HG02885 (cell line): ENCODE results near the gene ATF7IP2.
"Not testable (repeated sequence)": the region's sequence is repeated elsewhere in the genome, so short reads cannot be mapped to it uniquely, and the experiment has no call there.

Experiments
- ATAC-seq: cut with Tn5 transposase; IDR thresholded peaks from one replicate; pipeline ENCODE4 v1.9.1; 2021; ENCODE audit warnings: mild to moderate bottlenecking; ENCODE audit not compliant: unreplicated experiment, poor library complexity

Gene ATF7IP2

GRCh38 chr16:10505286-10505685 is 119.4 kb downstream of the ATF7IP2 start:
- not testable (repeated sequence) for ATAC-seq

DNA sequence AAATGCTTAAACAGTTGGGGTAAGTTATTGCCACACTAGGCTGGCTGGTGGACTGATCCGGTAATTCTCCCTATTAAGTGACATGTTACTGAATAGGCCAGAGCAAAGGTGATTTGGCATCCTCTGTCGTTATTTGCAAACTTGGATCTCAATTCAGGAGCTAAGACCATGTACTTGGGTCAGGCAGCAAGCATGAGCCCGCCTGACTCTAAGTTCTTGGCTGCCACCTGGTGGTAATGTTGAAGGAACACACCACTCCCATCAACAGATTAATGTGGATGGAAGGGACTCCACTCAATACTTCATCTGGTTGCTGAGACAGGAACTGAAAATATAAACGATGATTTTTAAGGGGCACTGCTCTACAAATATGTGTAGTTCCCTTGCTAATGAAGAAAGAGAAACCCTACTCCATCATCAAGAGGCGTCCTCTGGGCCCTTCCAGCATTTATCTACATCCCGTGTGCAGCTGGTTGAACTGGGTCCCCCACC is 123.7 kb downstream of the ATF7IP2 start:
- peak; percentile 80 for ATAC-seq

- no peak for ATAC-seq
These were observed 124.4 kb downstream of the ATF7IP2 start for GRCh38 chr16:10510279-10510678.

DNA sequence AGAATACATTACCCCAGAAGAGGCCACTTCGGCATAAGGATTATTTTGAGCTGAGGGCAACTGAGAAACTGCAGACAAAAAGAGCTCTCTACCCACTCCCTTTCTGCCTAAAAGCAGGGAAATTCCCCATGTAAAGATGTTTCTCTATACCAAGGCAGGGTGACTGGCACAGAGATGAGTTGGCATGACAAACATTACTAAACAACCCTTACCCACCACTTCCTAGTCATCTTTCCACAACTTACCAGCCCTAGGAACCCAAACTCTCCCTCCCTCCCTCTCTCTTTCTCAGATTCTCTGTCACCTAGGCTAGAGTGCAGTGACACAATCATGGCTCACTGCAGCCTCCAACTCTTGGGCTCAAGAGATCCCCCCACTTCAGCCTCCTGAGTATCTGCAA is 126.0 kb downstream of the ATF7IP2 start:
- ATAC-seq = no peak

DNA sequence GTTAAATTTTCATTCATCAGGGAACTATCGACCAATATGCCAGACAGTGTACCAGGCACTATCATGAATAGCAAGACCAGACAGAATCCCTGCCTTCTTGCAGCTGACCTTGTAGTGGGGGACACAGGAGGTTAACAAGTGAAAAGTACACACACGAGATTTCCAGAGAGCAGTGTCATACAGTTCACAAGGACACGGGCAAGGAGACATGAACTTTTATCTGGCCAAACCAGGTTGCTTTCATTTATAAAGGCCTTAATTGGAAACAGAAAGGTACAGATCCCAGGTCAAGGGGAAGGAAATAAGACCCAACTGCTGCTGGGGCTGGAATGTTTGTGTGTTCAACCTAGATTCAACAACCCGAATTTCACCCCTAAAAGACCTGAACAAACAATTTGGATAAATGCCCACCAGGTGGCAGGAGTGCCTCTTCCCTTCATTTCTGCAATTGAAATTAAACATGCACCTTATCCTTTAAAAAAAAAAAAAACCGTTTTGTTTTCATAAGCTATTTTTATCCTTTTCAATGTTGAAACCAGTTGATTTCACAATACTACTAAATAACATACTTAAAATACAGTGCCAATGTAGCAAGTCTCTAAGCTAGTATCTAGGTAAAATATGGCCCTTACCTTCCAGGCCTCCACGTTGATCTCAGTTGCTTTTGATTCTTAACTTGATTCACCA is 128.7 kb downstream of the ATF7IP2 start:
- ATAC-seq = no peak

DNA sequence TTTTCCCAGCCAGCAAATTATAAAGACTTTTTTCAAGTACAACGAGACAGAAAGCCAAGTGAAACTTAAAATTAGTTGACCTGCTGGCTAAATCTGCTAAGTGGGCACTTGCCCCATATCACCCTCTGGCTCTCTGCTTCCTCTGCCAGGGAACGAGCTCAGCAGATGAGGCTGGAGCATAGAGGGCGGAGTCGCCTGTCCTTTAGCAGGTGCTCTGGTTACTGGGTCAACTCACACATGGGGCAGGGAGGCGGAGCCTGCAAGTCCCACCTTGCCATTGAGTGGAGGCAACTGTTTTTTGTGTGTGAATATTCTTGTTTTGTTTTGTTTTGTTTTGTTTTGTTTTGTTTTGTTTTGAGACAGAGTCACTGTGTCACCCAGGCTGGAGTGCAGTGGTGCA is 132.0 kb downstream of the ATF7IP2 start:
- no peak for ATAC-seq

- no peak for ATAC-seq
These were observed 132.7 kb downstream of the ATF7IP2 start for GRCh38 chr16:10518479-10519041.

- ATAC-seq = no peak
These were observed 133.4 kb downstream of the ATF7IP2 start for GRCh38 chr16:10519297-10519696.

DNA sequence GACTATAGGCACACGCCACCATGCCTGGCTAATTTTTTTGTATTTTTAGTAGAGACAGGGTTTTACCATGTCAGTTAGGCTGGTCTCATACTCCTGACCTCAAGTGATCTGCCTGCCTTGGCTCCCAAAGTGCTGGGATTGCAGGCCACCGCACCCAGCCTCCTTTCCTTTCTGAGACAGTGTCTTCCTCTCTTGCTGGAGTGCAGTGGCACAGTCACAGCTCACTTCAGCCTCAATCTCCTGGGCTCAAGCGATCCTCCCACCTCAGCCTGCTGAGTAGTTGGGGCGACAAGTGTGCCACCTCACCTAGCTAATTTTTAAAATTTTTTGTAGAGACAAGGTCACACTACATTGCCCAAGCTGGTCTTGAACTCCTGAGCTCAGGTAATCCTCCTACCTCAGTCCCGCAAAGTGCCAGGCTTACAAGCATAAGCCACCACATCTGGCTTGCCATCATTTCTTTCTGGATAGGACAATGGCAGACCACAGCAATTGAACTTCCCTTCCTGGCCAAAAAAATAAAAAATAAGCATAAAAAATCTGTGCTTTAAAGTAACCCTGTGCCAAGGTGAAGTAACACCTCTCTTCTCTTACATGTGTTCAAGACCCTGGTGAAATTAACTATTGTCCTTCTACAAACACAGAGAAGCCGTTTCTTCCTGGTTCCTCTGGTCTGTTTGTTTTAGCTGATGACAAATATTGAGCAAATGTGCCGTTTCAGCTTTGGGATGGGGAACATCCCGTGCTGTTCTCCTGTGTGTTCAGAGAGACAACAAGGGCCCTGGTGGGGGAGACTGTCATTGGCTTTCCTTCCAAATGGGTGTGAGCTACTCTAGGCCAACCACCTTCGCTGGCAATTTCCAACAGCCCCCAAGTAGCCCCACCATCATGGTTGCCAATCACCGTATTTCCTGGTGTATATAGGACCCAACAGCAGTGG is 134.3 kb downstream of the ATF7IP2 start:
- no peak for ATAC-seq

DNA sequence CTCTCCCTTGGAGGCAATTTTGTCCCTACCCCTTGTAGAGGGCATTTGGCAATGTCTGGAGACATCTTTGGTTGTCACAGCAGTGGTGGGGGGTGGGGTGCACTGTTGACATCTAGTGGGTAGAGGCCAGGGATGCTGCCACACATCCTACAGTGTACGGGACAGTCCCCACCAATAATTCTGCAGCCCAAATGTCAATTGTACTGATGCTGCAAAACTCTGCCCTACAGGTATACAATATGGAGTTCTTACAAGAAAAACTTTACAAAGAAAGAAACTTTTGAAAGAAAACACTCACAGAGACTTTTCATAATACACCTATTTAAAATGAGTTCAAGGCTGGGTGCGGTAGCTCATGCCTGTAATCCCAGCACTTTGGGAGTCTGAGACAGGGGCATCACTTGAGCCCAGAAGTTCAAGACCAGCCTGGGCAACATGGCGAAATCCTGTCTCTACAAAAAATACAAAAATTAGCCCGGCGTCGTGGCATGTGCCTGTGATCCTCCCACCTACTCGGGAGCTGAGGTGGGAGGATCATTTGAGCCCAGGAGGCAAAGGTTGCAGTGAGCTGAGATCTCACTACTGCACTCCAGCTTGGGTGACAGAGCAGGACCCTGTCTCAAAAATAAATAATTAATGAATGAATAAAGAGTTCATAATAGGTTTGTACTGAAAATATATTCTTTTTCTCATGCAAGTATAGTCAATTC is 135.2 kb downstream of the ATF7IP2 start:
- no peak for ATAC-seq

GRCh38 chr16:10521681-10522274 is 135.9 kb downstream of the ATF7IP2 start:
- ATAC-seq = no peak

DNA sequence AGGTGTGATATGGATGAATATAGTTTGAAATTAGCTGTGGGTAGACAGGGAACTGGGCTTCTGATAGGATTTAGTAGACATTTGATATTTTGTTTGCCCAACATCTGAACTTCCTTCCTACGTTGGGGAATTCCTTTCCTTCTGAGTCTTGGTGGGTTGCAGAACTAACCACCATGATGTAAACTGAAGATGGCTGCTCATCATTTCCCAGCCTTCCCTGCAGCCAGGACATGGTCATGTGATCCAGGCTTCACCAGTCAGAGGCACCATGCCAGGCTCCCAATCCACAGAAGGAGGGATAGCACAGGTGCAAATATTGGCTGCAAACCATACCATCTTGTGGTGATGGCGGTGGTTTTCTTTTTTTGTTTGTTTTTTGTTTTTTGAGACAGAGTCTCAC is 137.1 kb downstream of the ATF7IP2 start:
- ATAC-seq = no peak

- no peak for ATAC-seq
These were observed 139.5 kb downstream of the ATF7IP2 start for GRCh38 chr16:10525214-10525825.

DNA sequence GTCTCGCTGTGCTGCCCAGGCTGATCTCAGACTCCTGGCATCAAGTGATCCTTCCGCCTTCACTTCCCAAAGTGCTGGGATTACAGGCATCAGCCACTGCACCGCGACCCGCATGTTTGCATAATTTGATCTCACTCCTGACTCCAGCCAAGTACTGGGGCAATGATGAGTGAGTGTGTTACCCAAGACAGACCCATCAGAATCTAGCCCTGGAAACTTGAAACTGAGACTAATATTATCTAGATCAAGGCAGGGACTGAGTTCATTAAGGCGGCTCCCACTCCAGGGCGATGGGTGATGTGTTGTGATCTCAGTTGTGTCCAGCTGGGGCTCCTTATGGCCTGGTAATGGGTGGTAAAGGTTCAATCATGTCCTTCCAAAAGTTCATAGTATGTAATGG is 141.1 kb downstream of the ATF7IP2 start:
- ATAC-seq = no peak

- no peak for ATAC-seq
These were observed 142.8 kb downstream of the ATF7IP2 start for GRCh38 chr16:10528635-10529034.

- ATAC-seq = no peak
These were observed 144.2 kb downstream of the ATF7IP2 start for GRCh38 chr16:10529895-10530669.

DNA sequence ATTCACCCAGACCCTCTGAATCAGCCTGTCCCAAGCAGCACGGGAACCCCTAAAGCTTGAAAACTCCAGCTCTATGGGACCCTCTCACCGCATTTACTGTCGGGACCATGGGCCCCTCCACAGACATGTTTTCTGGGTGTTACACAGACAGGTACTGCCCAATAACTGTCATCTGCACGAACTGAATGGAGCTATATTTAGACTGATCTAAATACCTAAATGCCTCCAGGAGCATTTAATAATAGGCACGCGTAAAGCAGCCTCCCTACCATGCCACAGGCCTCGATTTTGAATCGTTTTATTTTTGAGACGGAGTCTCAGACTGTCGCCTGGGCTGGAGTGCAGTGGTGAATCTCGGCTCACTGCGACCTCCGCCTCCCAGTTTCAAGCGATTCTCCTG is 144.8 kb downstream of the ATF7IP2 start:
- ATAC-seq = no peak

GRCh38 chr16:10531582-10531981 is 145.7 kb downstream of the ATF7IP2 start:
- no peak for ATAC-seq
